RWPE1 (cell line): ENCODE data around the gene MPP3.

Experiments
- CTCF ChIA-PET: fragments of 350-600 bp; sonication (Branson Sonifier 250); formaldehyde crosslinking; extraction: SDS; loops from one replicate; lab custom pipeline; 2021; lab: Yijun Ruan, JAX
- POLR2A ChIA-PET: fragments of 400-600 bp; formaldehyde crosslinking; extraction: SDS; loops from one replicate; lab custom pipeline; 2020; ENCODE audit warnings: antibody characterized with exemption; ENCODE audit not compliant: low non-redundant PET; lab: Yijun Ruan, JAX
- DNase-seq: peaks from one replicate; pipeline ENCODE4 v3.0.0; 2012; ENCODE audit warnings: low spot score
- H3K27ac ChIP-seq: fragments of 450-650 bp; 2 replicates; pipeline ENCODE4 v1.5.1; 2017
- CTCF ChIP-seq: fragments of 450-650 bp; conservative IDR thresholded peaks from 2 replicates; pipeline ENCODE4 v1.5.1; 2017; ENCODE audit warnings: low read depth, mild to moderate bottlenecking

The MPP3 gene

GRCh38 chr17:43813386-43813785 is 19.6 kb downstream of the MPP3 start:
- no peak overlapping the region for H3K27ac ChIP-seq
- ChIA-PET CTCF (interaction anchor here (0.7 to 1.0 kb wide), 3 partner anchors 9 to 33 kb away, joined by 5 to 6 read pairs (median 6); partner anchors contain the start of gene CD300LG), POLR2A (no interaction called here)
- no peak for TF ChIP-seq CTCF
- no peak for DNase-seq

GRCh38 chr17:43812396-43813265 is 20.3 kb downstream of the MPP3 start:
- ChIA-PET POLR2A (no interaction called here), CTCF (interaction anchor here (0.6 kb wide), 1 partner anchor 49 kb away, joined by 5 read pairs; no protein-coding TSS in a partner anchor)
- no peak for TF ChIP-seq CTCF
- H3K27ac ChIP-seq = no peak overlapping the region
- DNase-seq = no peak

GRCh38 chr17:43810823-43811222 is 22.1 kb downstream of the MPP3 start:
- ChIA-PET CTCF (interaction anchor here (0.7 kb wide), 1 partner anchor 1437 kb away, joined by 3 read pairs; no protein-coding TSS in a partner anchor), POLR2A (no interaction called here)
- no peak for TF ChIP-seq CTCF
- no peak for DNase-seq
- H3K27ac ChIP-seq = no peak overlapping the region

GRCh38 chr17:43810226-43810715 is 22.7 kb downstream of the MPP3 start:
- TF ChIP-seq CTCF = no peak
- ChIA-PET CTCF (interaction anchor here (0.5 to 1.4 kb wide), 2 partner anchors 22 to 36 kb away, joined by 4 to 7 read pairs; no protein-coding TSS in a partner anchor), POLR2A (no interaction called here)
- no peak for DNase-seq
- no peak overlapping the region for H3K27ac ChIP-seq

- DNase-seq = no peak
- POLR2A ChIA-PET = interaction anchor here (0.6 kb wide), 1 partner anchor 19 kb away, joined by 3 read pairs; no protein-coding TSS in a partner anchor
- no peak for TF ChIP-seq CTCF
- no peak overlapping the region for H3K27ac ChIP-seq
- CTCF ChIA-PET = interaction anchor here (1.4 kb wide), 1 partner anchor 37 kb away, joined by 4 read pairs; no protein-coding TSS in a partner anchor
Observed at GRCh38 chr17:43809121-43809520, 23.8 kb downstream of the MPP3 start.

- no peak for DNase-seq
- CTCF ChIA-PET = no interaction called here
- no peak for TF ChIP-seq CTCF
- POLR2A ChIA-PET = no interaction called here
- H3K27ac ChIP-seq = no peak overlapping the region
Observed at GRCh38 chr17:43808076-43808475, 24.9 kb downstream of the MPP3 start.
